Loucy (cell line): ENCODE measurements around the gene MYO18A.

Source experiments
- H2AFZ ChIP-seq: fragments of 200-600 bp; sonication (generic); 2 replicates; pipeline ENCODE4 v1.6.0; 2016; ENCODE audit warnings: antibody characterized with exemption, mild to moderate bottlenecking, low read length, moderate library complexity
- H3F3A ChIP-seq: fragments of 200-600 bp; 2 replicates; pipeline ENCODE4 v1.6.0; 2016; ENCODE audit warnings: antibody characterized with exemption, low read depth, mild to moderate bottlenecking
- H3K27me3 ChIP-seq: fragments of 200-600 bp; sonication (generic); 2 replicates; pipeline ENCODE4 v1.6.1; 2014; ENCODE audit warnings: low read length, mild to moderate bottlenecking; ENCODE audit not compliant: insufficient read depth, poor library complexity, severe bottlenecking
- H3K36me3 ChIP-seq: fragments of 200-600 bp; sonication (generic); 2 replicates; pipeline ENCODE4 v1.6.1; 2016; ENCODE audit warnings: low read length; ENCODE audit not compliant: insufficient read depth
- H3K4me1 ChIP-seq: fragments of 200-600 bp; sonication (generic); 2 replicates; pipeline ENCODE4 v1.5.1; 2014; ENCODE audit warnings: low read length, mild to moderate bottlenecking; ENCODE audit not compliant: insufficient read depth, poor library complexity, severe bottlenecking
- H3K4me2 ChIP-seq: fragments of 200-600 bp; sonication (generic); 2 replicates; pipeline ENCODE4 v1.6.0; 2014; ENCODE audit warnings: antibody characterized with exemption, low read length, low read depth, mild to moderate bottlenecking; ENCODE audit not compliant: poor library complexity, severe bottlenecking
- H3K4me3 ChIP-seq: fragments of 200-600 bp; sonication (generic); 2 replicates; pipeline ENCODE4 v1.5.1; 2014; ENCODE audit warnings: low read length, mild to moderate bottlenecking, mixed read lengths; ENCODE audit not compliant: poor library complexity, severe bottlenecking
- H3K79me2 ChIP-seq: fragments of 200-600 bp; sonication (generic); 2 replicates; pipeline ENCODE4 v1.6.1; 2014; ENCODE audit warnings: low read length; ENCODE audit not compliant: insufficient read depth
- H3K9ac ChIP-seq: fragments of 200-600 bp; sonication (generic); 2 replicates; pipeline ENCODE4 v1.6.0; 2014; ENCODE audit warnings: mild to moderate bottlenecking, low read depth, low read length, moderate library complexity; ENCODE audit not compliant: poor library complexity, severe bottlenecking
- H3K9me2 ChIP-seq: fragments of 200-600 bp; sonication (generic); replicated peaks from 2 replicates; pipeline ENCODE4 v1.6.1; 2016; ENCODE audit warnings: low read depth, low read length, mixed read lengths
- H3K9me3 ChIP-seq: fragments of 200-600 bp; sonication (generic); 2 replicates; pipeline ENCODE4 v1.6.1; 2014; ENCODE audit warnings: mild to moderate bottlenecking, antibody characterized with exemption, low read length, low read depth; ENCODE audit not compliant: insufficient read depth
- H4K20me1 ChIP-seq: fragments of 200-600 bp; sonication (generic); 2 replicates; pipeline ENCODE4 v1.6.0; 2014; ENCODE audit warnings: antibody characterized with exemption, low read length, mild to moderate bottlenecking; ENCODE audit not compliant: insufficient read depth, poor library complexity, severe bottlenecking
- EZH2phosphoT487 ChIP-seq: fragments of 200-600 bp; IDR thresholded peaks from 2 replicates; pipeline ENCODE4 v1.6.1; 2018; ENCODE audit warnings: antibody characterized with exemption, mild to moderate bottlenecking, moderate library complexity, borderline replicate concordance
- TF ChIP-seq, protein P1 (sequence below): fragments of 200-600 bp; sonication (generic); conservative IDR thresholded peaks from 2 replicates; pipeline ENCODE4 v1.5.1; 2014; ENCODE audit warnings: mild to moderate bottlenecking, antibody characterized with exemption, low read length

MYO18A gene

DNA sequence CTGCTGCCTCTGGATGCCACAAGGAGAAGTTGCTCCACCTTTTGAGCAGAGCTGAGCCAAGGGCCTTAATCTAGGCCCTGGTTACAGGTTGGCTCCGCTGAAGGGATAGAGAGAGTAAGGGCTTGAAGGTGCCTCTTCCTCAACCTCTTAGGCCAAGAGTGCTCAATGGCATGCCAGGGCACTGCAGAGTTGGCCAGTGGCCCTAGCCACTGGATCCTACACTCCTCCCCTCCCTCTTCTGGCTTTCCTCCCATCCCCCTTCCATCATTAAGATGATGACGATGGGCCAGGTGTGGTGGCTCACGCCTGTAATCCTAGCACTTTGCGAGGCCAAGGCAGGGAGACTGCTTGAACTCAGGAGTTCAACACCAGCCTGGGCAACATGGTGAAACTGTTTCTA is 50.5 kb downstream of the MYO18A start:
- H3K79me2 ChIP-seq: peaks cover 100% of the 10 kb centered on the region
- no peaks in the 10 kb centered on the region for H3F3A ChIP-seq
- peaks cover 98% of the 10 kb centered on the region for H4K20me1 ChIP-seq
- H3K36me3 ChIP-seq: peaks cover 42% of the 10 kb centered on the region; the same call in 1 of the 2 replicates
- peaks cover 53% of the 10 kb centered on the region for H3K4me1 ChIP-seq
- H3K9me3 ChIP-seq: no peaks in the 10 kb centered on the region
- no peaks in the 10 kb centered on the region for H3K27me3 ChIP-seq
- H3K4me3 ChIP-seq: peak overlapping the region; percentile 3
- TF ChIP-seq, protein P1, sequence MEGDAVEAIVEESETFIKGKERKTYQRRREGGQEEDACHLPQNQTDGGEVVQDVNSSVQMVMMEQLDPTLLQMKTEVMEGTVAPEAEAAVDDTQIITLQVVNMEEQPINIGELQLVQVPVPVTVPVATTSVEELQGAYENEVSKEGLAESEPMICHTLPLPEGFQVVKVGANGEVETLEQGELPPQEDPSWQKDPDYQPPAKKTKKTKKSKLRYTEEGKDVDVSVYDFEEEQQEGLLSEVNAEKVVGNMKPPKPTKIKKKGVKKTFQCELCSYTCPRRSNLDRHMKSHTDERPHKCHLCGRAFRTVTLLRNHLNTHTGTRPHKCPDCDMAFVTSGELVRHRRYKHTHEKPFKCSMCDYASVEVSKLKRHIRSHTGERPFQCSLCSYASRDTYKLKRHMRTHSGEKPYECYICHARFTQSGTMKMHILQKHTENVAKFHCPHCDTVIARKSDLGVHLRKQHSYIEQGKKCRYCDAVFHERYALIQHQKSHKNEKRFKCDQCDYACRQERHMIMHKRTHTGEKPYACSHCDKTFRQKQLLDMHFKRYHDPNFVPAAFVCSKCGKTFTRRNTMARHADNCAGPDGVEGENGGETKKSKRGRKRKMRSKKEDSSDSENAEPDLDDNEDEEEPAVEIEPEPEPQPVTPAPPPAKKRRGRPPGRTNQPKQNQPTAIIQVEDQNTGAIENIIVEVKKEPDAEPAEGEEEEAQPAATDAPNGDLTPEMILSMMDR: no peak
- no peak for TF ChIP-seq EZH2phosphoT487
- no peaks in the 10 kb centered on the region for H3K9me2 ChIP-seq
- peak overlapping the region; percentile 29 for H3K4me2 ChIP-seq
- peak overlapping the region; percentile 60 for H3K9ac ChIP-seq
- no peak overlapping the region for H2AFZ ChIP-seq

GRCh38 chr17:29127840-29128239 is 52.4 kb downstream of the MYO18A start:
- H3K4me1 ChIP-seq: peaks cover 40% of the 10 kb centered on the region
- H3K9me2 ChIP-seq: no peaks in the 10 kb centered on the region
- no peaks in the 10 kb centered on the region for H3K27me3 ChIP-seq
- H3K4me2 ChIP-seq: no peak overlapping the region
- H3F3A ChIP-seq: no peaks in the 10 kb centered on the region
- H2AFZ ChIP-seq: no peak overlapping the region
- H3K36me3 ChIP-seq: peaks cover 49% of the 10 kb centered on the region; the same call in 1 of the 2 replicates
- H3K9ac ChIP-seq: no peak overlapping the region
- no peak overlapping the region for H3K4me3 ChIP-seq
- H3K9me3 ChIP-seq: no peaks in the 10 kb centered on the region
- peaks cover 99% of the 10 kb centered on the region for H4K20me1 ChIP-seq
- TF ChIP-seq EZH2phosphoT487: no peak
- TF ChIP-seq, protein P1: no peak
- peaks cover 100% of the 10 kb centered on the region for H3K79me2 ChIP-seq

DNA sequence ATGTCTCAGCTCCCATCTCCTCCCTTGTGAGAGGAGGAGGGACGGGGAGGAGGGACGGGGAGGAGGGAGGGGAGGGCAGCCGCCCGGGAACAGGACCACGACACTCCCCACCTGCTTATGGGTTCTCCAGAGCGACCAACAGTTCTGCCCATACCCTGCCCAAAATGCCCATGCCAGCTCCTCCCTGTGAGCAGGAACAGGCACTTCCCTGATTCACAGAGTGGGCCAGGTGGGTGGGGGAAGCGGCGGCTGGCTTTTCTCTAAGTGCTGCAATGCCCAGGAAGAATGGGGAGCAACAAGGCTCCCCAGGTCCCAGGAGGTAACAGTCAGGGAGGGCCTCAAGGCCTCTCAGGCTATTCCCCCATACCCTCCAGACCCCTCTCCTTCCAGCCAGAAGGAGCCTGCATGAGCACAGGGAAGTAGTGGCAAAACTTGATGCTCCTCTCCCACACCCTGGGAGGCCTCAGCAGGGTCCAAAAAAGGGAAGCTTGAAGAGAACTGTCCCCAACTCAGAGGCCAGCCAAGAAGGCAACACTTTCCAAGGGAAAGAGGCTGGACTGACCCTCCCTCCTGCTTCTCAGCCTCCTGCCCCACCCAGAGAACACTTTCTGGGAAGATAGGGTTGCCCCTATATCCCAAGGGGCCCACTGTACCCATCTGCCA is 53.8 kb downstream of the MYO18A start:
- Histone ChIP-seq H3K4me3 (no peak overlapping the region), H3K4me2 (no peak overlapping the region), H3K9me2 (no peaks in the 10 kb centered on the region), H3F3A (no peaks in the 10 kb centered on the region), H4K20me1 (peaks cover 99% of the 10 kb centered on the region), H3K4me1 (peaks cover 25% of the 10 kb centered on the region), H3K9me3 (no peaks in the 10 kb centered on the region), H2AFZ (no peak overlapping the region), H3K9ac (no peak overlapping the region), H3K27me3 (no peaks in the 10 kb centered on the region), H3K36me3 (peaks cover 63% of the 10 kb centered on the region; the same call in 1 of the 2 replicates), H3K79me2 (peaks cover 98% of the 10 kb centered on the region)
- TF ChIP-seq EZH2phosphoT487: no peak
- TF ChIP-seq, protein P1: no peak
